Activated T-cell treated with anti-CD3 and anti-CD28 coated beads, Interleukin-2, amount 50 U/mL, for 72 hours (primary cell): ENCODE measurements around the gene DNAH10. TPM values are rescaled to one million over a fixed set of nuclear protein-coding genes. Genes with fewer than 3 reads are reported as not detected.
"Not testable (repeated sequence)": the region's sequence is repeated elsewhere in the genome, so short reads cannot be mapped to it uniquely, and the experiment has no call there.

Experiments
- ATAC-seq, 2 donors: fragments of 150-1000 bp; cut with Tn5 transposase; replicated peaks in 1 of 2; 2 replicates each; pipeline ENCODE4 v1.10.0; 2021; ENCODE audit warnings: moderate library complexity in 2 of 2, mild to moderate bottlenecking in 1 of 2
- DNase-seq, 2 donors: peaks; one replicate each; pipeline ENCODE4 v3.0.0; 2021 to 2022; ENCODE audit warnings: mixed read lengths in 1 of 2
- H3K27ac Mint-ChIP-seq: one replicate; pipeline ENCODE4 v1.8.0; 2022; ENCODE audit warnings: mild to moderate bottlenecking, moderate library complexity, mixed read lengths
- H3K27me3 Mint-ChIP-seq: one replicate; pipeline ENCODE4 v1.8.0; 2022; ENCODE audit warnings: low read depth, mixed read lengths
- H3K36me3 Mint-ChIP-seq, 2 donors: one replicate each; pipeline ENCODE4 v1.8.0; 2022; ENCODE audit warnings: mixed read lengths in 2 of 2, mild to moderate bottlenecking in 1 of 2; ENCODE audit not compliant: insufficient read depth in 2 of 2
- H3K4me1 Mint-ChIP-seq: one replicate; pipeline ENCODE4 v1.8.0; 2022; ENCODE audit warnings: low read depth, mixed read lengths
- H3K4me3 Mint-ChIP-seq, 2 donors: one replicate each; pipeline ENCODE4 v1.8.0; 2022; ENCODE audit warnings: mild to moderate bottlenecking in 2 of 2, mixed read lengths in 2 of 2, moderate library complexity in 2 of 2
- H3K9me3 Mint-ChIP-seq, 2 donors: one replicate each; pipeline ENCODE4 v1.8.0; 2022; ENCODE audit warnings: mixed read lengths in 2 of 2
- total RNA-seq, 2 donors: library from RNA; stranded (reverse); gene quantifications; one replicate each; pipeline ENCODE4 v1.2.3, GENCODE V29; 2022

The DNAH10 gene
- total RNA-seq, 2 donors from 2014 or later = 0.44 to 0.46 TPM

GRCh38 chr12:123943816-123944215 is 181.7 kb downstream of the DNAH10 start:
- H3K4me3 Mint-ChIP-seq = no peak overlapping the region
- H3K27me3 Mint-ChIP-seq = no peaks in the 10 kb centered on the region
- no peak overlapping the region for H3K27ac Mint-ChIP-seq
- ATAC-seq = no peak
- no peaks in the 10 kb centered on the region for H3K9me3 Mint-ChIP-seq
- peaks cover 5% of the 10 kb centered on the region for H3K4me1 Mint-ChIP-seq
- DNase-seq = no peak
- H3K36me3 Mint-ChIP-seq = peaks cover 2 to 6% of the 10 kb centered on the region in 2 donors

GRCh38 chr12:123944696-123945095 is 182.6 kb downstream of the DNAH10 start:
- H3K4me1 Mint-ChIP-seq = no peaks in the 10 kb centered on the region
- ATAC-seq (no peak), DNase-seq (no peak)
- peaks cover 2 to 6% of the 10 kb centered on the region in 2 donors for H3K36me3 Mint-ChIP-seq
- H3K27me3 Mint-ChIP-seq = no peaks in the 10 kb centered on the region
- no peaks in the 10 kb centered on the region for H3K9me3 Mint-ChIP-seq
- H3K4me3 Mint-ChIP-seq = no peak overlapping the region
- H3K27ac Mint-ChIP-seq = no peak overlapping the region

- H3K9me3 Mint-ChIP-seq = no peaks in the 10 kb centered on the region
- H3K36me3 Mint-ChIP-seq = peaks cover 2 to 6% of the 10 kb centered on the region in 2 donors
- DNase-seq (no peak), ATAC-seq (no peak)
- H3K4me3 Mint-ChIP-seq = no peak overlapping the region
- H3K27ac Mint-ChIP-seq = no peak overlapping the region
- H3K4me1 Mint-ChIP-seq = no peaks in the 10 kb centered on the region
- no peaks in the 10 kb centered on the region for H3K27me3 Mint-ChIP-seq
Measured at GRCh38 chr12:123945287-123946151, 183.4 kb downstream of the DNAH10 start.

DNA sequence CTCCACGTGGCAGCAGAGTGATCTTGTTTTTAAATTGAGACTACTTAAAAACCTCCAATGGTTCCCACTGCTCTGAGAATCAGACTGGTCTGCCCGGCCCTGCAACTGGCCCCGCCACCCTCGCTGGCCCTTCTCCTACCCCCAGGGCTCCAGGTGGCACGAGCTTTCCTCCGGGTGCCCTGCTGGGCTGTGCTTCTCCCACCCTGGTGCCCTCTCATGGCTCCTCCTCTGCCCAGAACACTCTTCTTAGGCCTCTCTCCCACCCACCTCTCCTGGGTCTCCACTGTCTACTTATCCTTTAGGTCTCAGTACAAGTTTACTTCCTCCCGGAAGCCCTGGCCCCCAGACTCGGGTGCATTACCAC is 184.0 kb downstream of the DNAH10 start:
- H3K4me1 Mint-ChIP-seq = no peaks in the 10 kb centered on the region
- ATAC-seq (no peak), DNase-seq (no peak)
- H3K9me3 Mint-ChIP-seq = no peaks in the 10 kb centered on the region
- peaks cover 2 to 6% of the 10 kb centered on the region in 2 donors for H3K36me3 Mint-ChIP-seq
- H3K4me3 Mint-ChIP-seq = no peak overlapping the region
- H3K27me3 Mint-ChIP-seq = no peaks in the 10 kb centered on the region
- no peak overlapping the region for H3K27ac Mint-ChIP-seq

GRCh38 chr12:123946516-123947505 is 184.7 kb downstream of the DNAH10 start:
- not testable (repeated sequence) for ATAC-seq, H3K27me3 Mint-ChIP-seq, H3K9me3 Mint-ChIP-seq, H3K4me3 Mint-ChIP-seq, H3K27ac Mint-ChIP-seq, DNase-seq, H3K36me3 Mint-ChIP-seq, H3K4me1 Mint-ChIP-seq

DNA sequence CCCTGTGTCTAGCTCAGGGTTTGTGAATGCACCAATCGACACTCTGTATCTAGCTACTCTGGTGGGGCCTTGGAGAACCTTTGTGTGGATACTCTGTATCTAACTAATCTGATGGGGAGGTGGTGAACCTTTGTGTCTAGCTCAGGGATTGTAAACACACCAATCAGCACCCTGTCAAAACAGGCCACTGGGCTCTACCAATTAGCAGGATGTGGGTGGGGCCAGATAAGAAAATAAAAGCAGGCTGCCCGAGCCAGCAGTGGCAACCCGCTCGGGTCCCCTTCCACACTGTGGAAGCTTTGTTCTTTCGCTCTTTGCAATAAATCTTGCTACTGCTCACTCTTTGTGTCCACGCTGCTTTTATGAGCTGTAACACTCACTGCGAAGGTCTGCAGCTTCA is 185.4 kb downstream of the DNAH10 start:
- not testable (repeated sequence) for H3K27ac Mint-ChIP-seq, H3K4me3 Mint-ChIP-seq, H3K9me3 Mint-ChIP-seq, H3K36me3 Mint-ChIP-seq, H3K27me3 Mint-ChIP-seq, H3K4me1 Mint-ChIP-seq, DNase-seq, ATAC-seq

DNA sequence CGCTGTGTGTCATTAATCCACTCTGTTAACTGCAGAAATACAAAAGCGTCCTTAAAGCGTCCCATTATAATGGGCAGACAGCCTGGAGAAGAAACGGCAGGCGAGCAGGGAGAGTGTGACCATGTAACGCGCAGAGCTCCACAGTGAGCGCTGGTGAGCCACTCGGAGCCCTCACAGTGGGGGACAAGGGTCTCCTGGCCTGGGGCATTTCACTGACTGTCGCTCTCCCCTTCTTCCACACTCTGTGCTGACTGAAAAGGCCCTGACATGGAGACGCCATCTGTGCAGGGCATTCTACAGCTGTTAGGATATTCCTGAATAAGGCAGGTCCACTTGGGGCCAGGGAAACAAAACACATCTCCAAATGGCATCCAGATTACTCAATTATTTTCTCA is 186.3 kb downstream of the DNAH10 start:
- Mint-ChIP-seq H3K27ac (no peak overlapping the region), H3K4me1 (no peaks in the 10 kb centered on the region), H3K36me3 (no peaks in the 10 kb centered on the region), H3K4me3 (no peak overlapping the region), H3K27me3 (no peaks in the 10 kb centered on the region), H3K9me3 (no peaks in the 10 kb centered on the region)
- no peak for ATAC-seq
- DNase-seq = no peak

DNA sequence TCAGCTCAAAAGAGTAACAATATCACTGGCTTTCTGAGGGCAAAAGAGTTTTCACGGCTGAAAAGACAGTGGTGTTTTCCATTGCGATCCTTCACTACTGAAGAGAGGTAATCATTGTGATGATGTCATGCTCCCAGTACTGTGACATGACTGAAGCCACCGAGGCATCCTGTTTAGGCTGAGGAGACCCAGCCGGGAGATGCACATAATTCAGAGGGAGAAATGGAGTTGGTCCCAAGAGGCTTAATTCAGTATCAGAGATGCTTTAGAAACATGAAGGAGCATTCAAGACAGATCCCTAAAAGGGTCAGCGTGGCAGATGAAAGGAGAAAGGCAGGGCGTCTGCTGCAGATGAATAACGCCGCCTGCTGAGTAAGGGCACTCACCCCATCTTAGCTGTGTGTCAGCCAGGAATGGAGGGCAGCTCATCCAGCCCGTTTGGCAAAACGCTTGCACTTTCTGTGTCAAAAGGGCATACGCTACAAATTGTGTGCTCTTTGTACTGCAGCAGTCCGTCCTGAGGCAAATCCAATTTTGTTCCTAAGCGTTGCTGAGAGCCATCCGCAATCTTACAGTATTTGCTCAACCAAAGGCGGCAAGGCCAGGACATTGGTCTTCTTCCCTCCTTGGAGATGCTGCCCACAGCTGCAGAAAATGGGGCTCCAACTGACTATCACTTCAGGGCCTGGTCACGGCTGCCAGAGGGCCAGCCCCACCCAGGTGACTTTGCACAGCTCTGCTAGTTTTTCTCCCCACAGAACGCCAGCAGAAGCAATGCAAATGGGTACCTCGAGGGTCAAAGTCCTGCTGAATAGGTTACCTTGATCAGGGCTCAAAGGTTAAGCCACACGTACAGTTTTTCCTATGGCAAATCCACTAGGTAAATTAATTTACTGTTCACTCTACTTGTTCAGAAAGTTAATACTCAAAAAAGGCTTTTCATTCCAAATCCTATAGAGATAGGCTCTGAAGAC is 187.0 kb downstream of the DNAH10 start:
- H3K27me3 Mint-ChIP-seq = no peaks in the 10 kb centered on the region
- no peaks in the 10 kb centered on the region for H3K4me1 Mint-ChIP-seq
- H3K4me3 Mint-ChIP-seq = no peak overlapping the region
- H3K9me3 Mint-ChIP-seq = no peaks in the 10 kb centered on the region
- ATAC-seq (no peak), DNase-seq (no peak)
- no peaks in the 10 kb centered on the region for H3K36me3 Mint-ChIP-seq
- no peak overlapping the region for H3K27ac Mint-ChIP-seq

DNA sequence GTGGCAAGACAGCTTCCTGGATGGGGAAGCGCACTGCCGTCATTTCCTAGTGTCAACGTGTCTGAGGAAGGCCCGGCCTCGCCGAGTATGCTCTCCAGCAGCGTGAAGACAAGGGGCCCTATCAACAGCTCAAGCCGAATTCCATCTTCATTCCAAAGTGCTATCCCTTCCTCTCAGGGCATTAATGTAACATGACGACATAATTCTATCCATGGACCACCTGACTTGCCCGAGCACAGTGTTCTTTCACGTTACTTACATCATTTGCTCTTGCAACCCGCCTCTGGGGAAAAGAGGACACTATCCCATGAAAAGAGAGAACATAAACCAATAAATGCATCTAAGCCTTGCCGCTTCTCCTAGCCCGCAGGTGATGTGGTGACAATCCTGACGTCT is 187.7 kb downstream of the DNAH10 start:
- Mint-ChIP-seq H3K9me3 (no peaks in the 10 kb centered on the region), H3K4me1 (no peaks in the 10 kb centered on the region), H3K36me3 (no peaks in the 10 kb centered on the region), H3K27ac (no peak overlapping the region), H3K27me3 (no peaks in the 10 kb centered on the region), H3K4me3 (no peak overlapping the region)
- no peak for ATAC-seq
- no peak for DNase-seq

GRCh38 chr12:123950476-123951349 is 188.6 kb downstream of the DNAH10 start:
- Mint-ChIP-seq H3K27me3 (no peaks in the 10 kb centered on the region), H3K9me3 (no peaks in the 10 kb centered on the region), H3K4me3 (no peak overlapping the region), H3K36me3 (no peaks in the 10 kb centered on the region), H3K4me1 (no peaks in the 10 kb centered on the region), H3K27ac (no peak overlapping the region)
- no peak for DNase-seq
- no peak for ATAC-seq

- Mint-ChIP-seq H3K27ac (no peak overlapping the region), H3K27me3 (no peaks in the 10 kb centered on the region), H3K9me3 (no peaks in the 10 kb centered on the region), H3K4me3 (no peak overlapping the region), H3K36me3 (no peaks in the 10 kb centered on the region), H3K4me1 (no peaks in the 10 kb centered on the region)
- no peak for DNase-seq
- no peak for ATAC-seq
Measured at GRCh38 chr12:123951467-123951866, 189.4 kb downstream of the DNAH10 start.

DNA sequence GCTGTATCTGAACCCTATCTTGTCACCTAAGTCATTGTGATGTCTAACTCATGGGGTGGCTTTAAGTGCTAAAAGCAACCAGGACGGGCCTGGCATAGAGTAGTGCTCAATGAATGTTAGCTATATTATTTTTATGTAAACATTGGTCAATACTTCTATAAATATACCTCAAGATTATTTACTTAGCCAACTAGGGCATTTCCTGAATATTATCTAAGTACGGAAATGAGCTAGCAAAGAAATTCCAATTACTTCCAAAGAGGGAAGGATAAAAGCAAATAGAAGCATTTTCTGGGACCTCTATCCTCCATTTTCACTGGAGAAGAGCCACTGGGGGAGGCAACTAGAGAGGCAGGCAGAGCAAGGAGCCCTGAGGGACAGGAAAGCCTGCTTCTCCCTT is 189.9 kb downstream of the DNAH10 start:
- no peaks in the 10 kb centered on the region for H3K4me1 Mint-ChIP-seq
- DNase-seq = no peak
- H3K36me3 Mint-ChIP-seq = no peaks in the 10 kb centered on the region
- no peak overlapping the region for H3K4me3 Mint-ChIP-seq
- no peak for ATAC-seq
- H3K9me3 Mint-ChIP-seq = no peaks in the 10 kb centered on the region
- no peaks in the 10 kb centered on the region for H3K27me3 Mint-ChIP-seq
- H3K27ac Mint-ChIP-seq = no peak overlapping the region
